KMS-11 (cell line): ENCODE data around the gene ME2.

ENCODE experiments used
- H2AFZ ChIP-seq: fragments of 200-600 bp; sonication (generic); 2 replicates; pipeline ENCODE4 v1.6.1; 2016; ENCODE audit warnings: antibody characterized with exemption, mixed run types, low read depth
- H3K27ac ChIP-seq: fragments of 200-600 bp; sonication (generic); 2 replicates; pipeline ENCODE4 v1.6.1; 2016; ENCODE audit warnings: mild to moderate bottlenecking, mixed run types
- H3K27me3 ChIP-seq: fragments of 200-600 bp; sonication (generic); 2 replicates; pipeline ENCODE4 v1.6.1; 2017; ENCODE audit warnings: mild to moderate bottlenecking, low read depth, mixed run types, moderate library complexity; ENCODE audit not compliant: insufficient read depth
- H3K36me3 ChIP-seq: fragments of 200-600 bp; sonication (generic); 2 replicates; pipeline ENCODE4 v1.6.1; 2017; ENCODE audit warnings: mild to moderate bottlenecking, mixed run types; ENCODE audit not compliant: insufficient read depth
- H3K4me1 ChIP-seq: fragments of 200-600 bp; sonication (generic); 2 replicates; pipeline ENCODE4 v1.6.1; 2016; ENCODE audit warnings: mild to moderate bottlenecking, low read depth, mixed run types; ENCODE audit not compliant: poor library complexity, severe bottlenecking
- H3K4me2 ChIP-seq: fragments of 200-600 bp; sonication (generic); 2 replicates; pipeline ENCODE4 v1.7.0; 2016; ENCODE audit warnings: mild to moderate bottlenecking, mixed run types
- H3K4me3 ChIP-seq: fragments of 200-600 bp; sonication (generic); IDR thresholded peaks from 2 replicates; pipeline ENCODE4 v1.6.1; 2017; ENCODE audit warnings: low read depth, low read length, mixed read lengths; ENCODE audit not compliant: insufficient read depth
- H3K79me2 ChIP-seq: fragments of 200-600 bp; sonication (generic); 2 replicates; pipeline ENCODE4 v1.6.1; 2016; ENCODE audit warnings: low read depth, mixed run types; ENCODE audit not compliant: insufficient read depth
- H3K9ac ChIP-seq: fragments of 200-600 bp; sonication (generic); 2 replicates; pipeline ENCODE4 v1.6.1; 2016; ENCODE audit warnings: mild to moderate bottlenecking, mixed run types
- H4K20me1 ChIP-seq: fragments of 200-600 bp; sonication (generic); 2 replicates; pipeline ENCODE4 v1.6.1; 2016; ENCODE audit warnings: mild to moderate bottlenecking, mixed run types; ENCODE audit not compliant: insufficient read depth
- TF ChIP-seq, protein P1 (sequence below): fragments of 200-600 bp; sonication (generic); conservative IDR thresholded peaks from 2 replicates; pipeline ENCODE4 v1.6.1; 2017; ENCODE audit warnings: low read depth, mild to moderate bottlenecking, antibody characterized with exemption, low read length, moderate library complexity, mixed read lengths

ME2 gene

DNA sequence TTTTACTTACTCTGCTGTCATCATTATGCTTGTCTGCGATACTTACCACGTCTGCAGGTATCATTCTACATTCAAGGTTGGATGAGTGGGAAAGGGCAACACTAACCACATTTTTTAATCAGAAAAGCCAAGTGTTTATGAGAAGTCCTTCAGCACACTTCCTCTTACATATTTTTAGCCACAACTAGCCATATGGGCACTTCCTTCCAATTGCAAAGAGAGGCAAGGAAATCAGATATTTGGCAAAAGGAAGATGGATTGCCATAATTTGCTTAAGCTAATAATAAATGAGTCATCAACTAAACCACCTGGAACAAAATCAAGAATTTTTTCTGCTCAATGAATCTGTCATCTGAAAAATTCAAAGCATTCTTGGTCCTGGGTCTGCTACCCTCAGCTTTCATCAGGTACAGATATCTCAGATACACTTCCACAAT is 42.4 kb upstream of the ME2 start:
- Histone ChIP-seq H3K4me3 (no peak overlapping the region), H3K4me1 (no peaks in the 10 kb centered on the region), H3K36me3 (no peaks in the 10 kb centered on the region), H3K79me2 (no peaks in the 10 kb centered on the region), H3K27ac (no peak overlapping the region), H3K27me3 (no peaks in the 10 kb centered on the region), H3K4me2 (no peak overlapping the region), H2AFZ (no peak overlapping the region), H3K9ac (no peak overlapping the region), H4K20me1 (no peaks in the 10 kb centered on the region)
- TF ChIP-seq, protein P1, sequence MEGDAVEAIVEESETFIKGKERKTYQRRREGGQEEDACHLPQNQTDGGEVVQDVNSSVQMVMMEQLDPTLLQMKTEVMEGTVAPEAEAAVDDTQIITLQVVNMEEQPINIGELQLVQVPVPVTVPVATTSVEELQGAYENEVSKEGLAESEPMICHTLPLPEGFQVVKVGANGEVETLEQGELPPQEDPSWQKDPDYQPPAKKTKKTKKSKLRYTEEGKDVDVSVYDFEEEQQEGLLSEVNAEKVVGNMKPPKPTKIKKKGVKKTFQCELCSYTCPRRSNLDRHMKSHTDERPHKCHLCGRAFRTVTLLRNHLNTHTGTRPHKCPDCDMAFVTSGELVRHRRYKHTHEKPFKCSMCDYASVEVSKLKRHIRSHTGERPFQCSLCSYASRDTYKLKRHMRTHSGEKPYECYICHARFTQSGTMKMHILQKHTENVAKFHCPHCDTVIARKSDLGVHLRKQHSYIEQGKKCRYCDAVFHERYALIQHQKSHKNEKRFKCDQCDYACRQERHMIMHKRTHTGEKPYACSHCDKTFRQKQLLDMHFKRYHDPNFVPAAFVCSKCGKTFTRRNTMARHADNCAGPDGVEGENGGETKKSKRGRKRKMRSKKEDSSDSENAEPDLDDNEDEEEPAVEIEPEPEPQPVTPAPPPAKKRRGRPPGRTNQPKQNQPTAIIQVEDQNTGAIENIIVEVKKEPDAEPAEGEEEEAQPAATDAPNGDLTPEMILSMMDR = no peak

DNA sequence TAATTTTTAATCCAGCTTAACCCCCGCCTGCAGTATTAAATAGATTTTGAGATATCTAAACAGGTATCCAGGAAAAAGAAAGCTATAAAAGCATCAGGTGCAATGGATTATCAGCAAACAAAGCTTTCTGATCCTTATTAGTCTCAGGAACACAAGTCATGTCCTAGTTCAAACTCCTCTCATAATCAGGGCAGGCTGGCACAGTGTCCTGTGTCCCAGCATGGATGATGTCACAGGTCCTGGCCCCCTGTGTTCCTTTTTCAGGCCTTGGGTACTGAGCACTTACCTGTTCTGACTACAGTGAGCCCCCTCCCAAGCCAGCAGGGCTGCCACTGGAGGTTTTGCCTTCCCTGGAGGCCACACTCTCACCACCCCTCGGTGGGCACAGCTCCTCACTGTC is 39.6 kb upstream of the ME2 start:
- Histone ChIP-seq H3K27ac (no peak overlapping the region), H4K20me1 (no peaks in the 10 kb centered on the region), H3K4me3 (no peak overlapping the region), H3K4me1 (no peaks in the 10 kb centered on the region), H2AFZ (no peak overlapping the region), H3K9ac (no peak overlapping the region), H3K4me2 (no peak overlapping the region), H3K27me3 (no peaks in the 10 kb centered on the region), H3K36me3 (no peaks in the 10 kb centered on the region), H3K79me2 (no peaks in the 10 kb centered on the region)
- TF ChIP-seq, protein P1 = no peak

DNA sequence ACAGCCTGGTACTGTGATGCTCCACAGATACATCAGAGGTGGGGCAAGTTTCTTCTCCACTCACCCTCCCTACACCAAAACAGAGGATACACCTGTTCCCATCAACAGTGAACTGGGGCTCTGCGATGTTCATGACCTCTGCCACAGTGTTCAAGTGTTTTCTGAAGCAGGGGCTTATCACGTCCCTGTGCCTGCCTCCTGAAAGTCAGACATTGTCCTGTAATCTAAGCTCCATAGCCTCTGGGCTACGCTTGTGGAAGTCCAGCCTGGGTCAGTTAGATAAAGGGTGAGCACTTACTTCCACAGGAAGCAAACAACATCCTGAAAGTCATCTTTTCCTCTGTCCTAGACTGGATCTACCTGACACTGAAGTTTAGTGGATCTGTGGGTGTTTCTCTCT is 38.9 kb upstream of the ME2 start:
- H3K4me1 ChIP-seq = no peaks in the 10 kb centered on the region
- no peaks in the 10 kb centered on the region for H3K36me3 ChIP-seq
- no peak overlapping the region for H3K27ac ChIP-seq
- no peaks in the 10 kb centered on the region for H3K79me2 ChIP-seq
- H3K4me2 ChIP-seq = no peak overlapping the region
- H4K20me1 ChIP-seq = no peaks in the 10 kb centered on the region
- no peak overlapping the region for H2AFZ ChIP-seq
- no peak overlapping the region for H3K9ac ChIP-seq
- TF ChIP-seq, protein P1 = no peak
- H3K4me3 ChIP-seq = no peak overlapping the region
- no peaks in the 10 kb centered on the region for H3K27me3 ChIP-seq

DNA sequence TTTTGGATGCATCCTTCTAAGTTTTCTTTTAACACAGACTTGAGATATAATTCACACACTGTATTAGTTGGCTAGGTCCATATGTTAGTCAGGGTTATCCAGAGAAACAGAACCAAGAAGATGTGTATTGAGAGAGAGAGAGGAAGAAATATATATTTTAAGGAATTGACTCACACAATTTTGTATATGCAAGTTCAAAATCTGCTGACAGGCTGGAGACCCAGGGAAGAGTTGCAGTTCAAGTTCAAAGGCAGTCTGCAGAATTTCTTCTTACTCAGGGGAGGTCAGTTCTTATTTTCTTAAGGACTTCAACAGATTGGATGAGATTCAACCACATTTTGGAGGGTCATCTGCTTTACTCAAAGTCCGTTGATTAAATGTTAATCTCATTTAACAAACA is 36.1 kb upstream of the ME2 start:
- TF ChIP-seq, protein P1 = no peak
- Histone ChIP-seq H3K27me3 (no peaks in the 10 kb centered on the region), H2AFZ (no peak overlapping the region), H3K4me1 (no peaks in the 10 kb centered on the region), H3K4me3 (no peak overlapping the region), H4K20me1 (no peaks in the 10 kb centered on the region), H3K36me3 (no peaks in the 10 kb centered on the region), H3K79me2 (no peaks in the 10 kb centered on the region), H3K9ac (no peak overlapping the region), H3K4me2 (no peak overlapping the region), H3K27ac (no peak overlapping the region)
